ENCODE measurements around the gene RPS14. TPM values are rescaled to one million over a fixed set of nuclear protein-coding genes. Genes with fewer than 3 reads are reported as not detected.

The RPS14 gene
- polyA plus RNA-seq, result 798 and 834 TPM in 2 replicates

GRCh38 chr5:150449517-150450339, at the start of gene RPS14:
RPS14 (minus strand) TSS chr5:150449739; CDS start chr5:150447733, 2,006 bp downstream.

GRCh38 chr5:150412319-150413175, 37.0 kb downstream of the RPS14 start, which contains the start of gene CD74:
CD74 (minus strand) TSS chr5:150412910; CDS start chr5:150412749, 161 bp downstream.

Other genes starting within 250 kb of the RPS14 start
- 6.8 and 39.5 TPM in 2 replicates for gene CAMK2A, start 160.0 kb downstream of the RPS14 start, polyA plus RNA-seq
- gene ARSI, start 146.8 kb downstream of the RPS14 start, polyA plus RNA-seq, result not detected in 2 replicates
- gene TCOF1, start 92.0 kb downstream of the RPS14 start, polyA plus RNA-seq, result 5.8 and 6.0 TPM in 2 replicates
- gene CD74, start 36.8 kb downstream of the RPS14 start, polyA plus RNA-seq, result 47.4 and 53.5 TPM in 2 replicates
- gene NDST1, start 58.4 kb upstream of the RPS14 start, polyA plus RNA-seq, result 0.81 and 1.3 TPM in 2 replicates
- gene SYNPO, start 190.9 kb upstream of the RPS14 start, polyA plus RNA-seq, result 0.25 and 4.6 TPM in 2 replicates
- gene MYOZ3, start 211.5 kb upstream of the RPS14 start, polyA plus RNA-seq, result 0.99 TPM in 1 of 2 replicates, not detected in the other